K562 (cell line): ENCODE results near the gene DLGAP5. TPM values are rescaled to one million over a fixed set of nuclear protein-coding genes. Genes with fewer than 3 reads are reported as not detected.
A peak's percentile ranks its signal among the peaks of the same experiment; 100 is the strongest.

Source experiments
- CHD1 ChIP-seq: fragments of 200-600 bp; sonication (generic); IDR thresholded peaks from one replicate; pipeline ENCODE4 v1.6.1; 2012; ENCODE audit warnings: mild to moderate bottlenecking, moderate library complexity, low read length, inconsistent platforms
- COPS2 ChIP-seq: fragments of 450-650 bp; conservative IDR thresholded peaks from 2 replicates; pipeline ENCODE4 v1.6.1; 2016; ENCODE audit warnings: mild to moderate bottlenecking, moderate library complexity
- DEAF1 ChIP-seq: fragments of 450-650 bp; formaldehyde crosslinking; IDR thresholded peaks from 2 replicates; pipeline ENCODE4 v1.4.0; 2020; ENCODE audit warnings: mild to moderate bottlenecking, moderate library complexity
- E2F1 ChIP-seq: sonication (generic); formaldehyde crosslinking; IDR thresholded peaks from 2 replicates; pipeline ENCODE4 v1.8.1; 2023; ENCODE audit warnings: mild to moderate bottlenecking, missing genetic modification reagents, moderate library complexity
- ETS1 ChIP-seq: conservative IDR thresholded peaks from 2 replicates; pipeline ENCODE4 v1.6.1; 2011; ENCODE audit warnings: low read depth, mild to moderate bottlenecking, low read length; ENCODE audit not compliant: control insufficient read depth
- HDAC2 ChIP-seq: fragments of 450-650 bp; IDR thresholded peaks from 2 replicates; pipeline ENCODE4 v1.6.1; 2016; ENCODE audit warnings: mild to moderate bottlenecking
- HINFP ChIP-seq: fragments of 450-650 bp; conservative IDR thresholded peaks from 2 replicates; pipeline ENCODE4 v1.6.1; 2016; ENCODE audit warnings: missing genetic modification characterization, low read depth, mild to moderate bottlenecking, control low read depth, missing compliant biosample characterization
- MTA1 ChIP-seq: fragments of 450-650 bp; IDR thresholded peaks from 2 replicates; pipeline ENCODE4 v1.6.1; 2017; ENCODE audit warnings: borderline replicate concordance
- NCOA1 ChIP-seq: fragments of 450-650 bp; IDR thresholded peaks from 2 replicates; pipeline ENCODE4 v1.6.1; 2016; ENCODE audit warnings: low read depth
- NCOA6 ChIP-seq: fragments of 450-650 bp; IDR thresholded peaks from 2 replicates; pipeline ENCODE4 v1.6.1; 2017; ENCODE audit warnings: mild to moderate bottlenecking
- SIX5 ChIP-seq, 2 experiments: IDR thresholded peaks; 2 replicates each; pipeline ENCODE4 v1.6.1; 2011; ENCODE audit warnings: low read length in 2 of 2, borderline replicate concordance in 1 of 2, low read depth in 1 of 2, mild to moderate bottlenecking in 1 of 2, moderate library complexity in 1 of 2; ENCODE audit not compliant: insufficient read depth in 1 of 2
- USF2 ChIP-seq: sonication (generic); formaldehyde crosslinking; IDR thresholded peaks from 2 replicates; pipeline ENCODE4 v1.5.0; 2020; ENCODE audit warnings: missing genetic modification reagents
- ZBTB49 ChIP-seq: sonication (generic); formaldehyde crosslinking; IDR thresholded peaks from 2 replicates; pipeline ENCODE4 v1.8.0; 2022; ENCODE audit warnings: missing genetic modification reagents, mild to moderate bottlenecking, borderline replicate concordance
- ZNF143 ChIP-seq: sonication (generic); formaldehyde crosslinking; IDR thresholded peaks from 2 replicates; pipeline ENCODE4 v1.9.0; 2022; ENCODE audit warnings: mild to moderate bottlenecking, missing genetic modification reagents
- ZNF436 ChIP-seq: fragments of 250-450, 450-650 bp; sonication (Bioruptor Pico); formaldehyde crosslinking; IDR thresholded peaks from 2 replicates; pipeline ENCODE4 v1.7.0; 2020; ENCODE audit warnings: mild to moderate bottlenecking
- ZNF655 ChIP-seq: fragments of 250-450 bp; sonication (Bioruptor Pico); IDR thresholded peaks from 2 replicates; pipeline ENCODE4 v1.5.0; 2021
- polyA plus RNA-seq, 8 experiments: library from polyadenylated mRNA; depleted of rRNA in 4 of 8; stranded (reverse) in 5 of 8; unstranded in 3 of 8; fragments of >200 nt; fragmentation: Nextera tagmentation in 2 of 8; fragmentation: Illumina TruSeq in 1 of 8; extraction: Ambion mirVana in 2 of 8; extraction: Trizol in 1 of 8; gene quantifications; 2 replicates each; pipeline versions ENCODE4 v1.2.1 to v1.2.3, GENCODE V29; 2011 to 2014; ENCODE audit warnings: inconsistent platforms in 1 of 8, missing spikeins in 1 of 8
- total RNA-seq, 7 experiments: library from RNA; depleted of rRNA in 6 of 7; stranded (reverse); fragments of >200 nt in 6 of 7; fragmentation: Illumina TruSeq in 2 of 7; extraction: Trizol in 2 of 7; gene quantifications; 2 replicates each; pipeline versions ENCODE4 v1.2.1 to v1.2.3, GENCODE V29; 2011 to 2021; ENCODE audit warnings: low replicate concordance in 1 of 7

Gene DLGAP5
- total and polyA plus RNA-seq, 9 of the 15 experiments (the other 6 are each of a cell fraction or from before 2014, with no cell fraction given): 39.1 to 80.0 (median 59.9) TPM

- no peak for TF ChIP-seq ZNF655 (CRISPR knock-in tag)
- no peak for TF ChIP-seq NCOA6
- no peak for TF ChIP-seq ZBTB49 (CRISPR knock-in tag)
- TF ChIP-seq USF2 (CRISPR knock-in tag): no peak
- no peak for TF ChIP-seq ZNF436
- TF ChIP-seq SIX5 (IDR thresholded peaks at IDR 0.05; ENCODE audit: borderline replicate concordance in 1 of 2, insufficient read depth in 1 of 2, low read depth in 1 of 2, low read length in 2 of 2): no peak
- TF ChIP-seq E2F1 (CRISPR knock-in tag): 0 out of 2 replicates have a peak, but pooled peaks have one; percentile 32
- peak; percentile 58; the same call in 1 of the 2 replicates for TF ChIP-seq HDAC2
- TF ChIP-seq DEAF1 (CRISPR knock-in tag): no peak
- TF ChIP-seq MTA1: no peak
- TF ChIP-seq CHD1: peak; percentile 40
- TF ChIP-seq HINFP (tag): no peak
- no peak for TF ChIP-seq ZNF143 (CRISPR knock-in tag)
- TF ChIP-seq COPS2: no peak
- no peak for TF ChIP-seq NCOA1
- TF ChIP-seq ETS1: peak; percentile 46; the same call in 1 of the 2 replicates
Observed at GRCh38 chr14:55191203-55192053, at the start of gene DLGAP5 (continued).
